SK-N-DZ (cell line): ENCODE measurements around the gene POLR2E.

Experiments
- DNase-seq: peaks from one replicate; pipeline ENCODE4 v3.0.0-alpha.2; 2015; ENCODE audit warnings: low spot score

The POLR2E gene

GRCh38 chr19:1050989-1051788 is 44.0 kb downstream of the POLR2E start:
- DNase-seq, result no peak

GRCh38 chr19:1049800-1050199 is 45.4 kb downstream of the POLR2E start:
- DNase-seq, result peak; percentile 54

GRCh38 chr19:1049106-1049505 is 46.1 kb downstream of the POLR2E start:
- DNase-seq, result no peak

- no peak for DNase-seq
Measured at GRCh38 chr19:1047696-1048147, 47.5 kb downstream of the POLR2E start.

- no peak for DNase-seq
Measured at GRCh38 chr19:1046836-1047695, 48.1 kb downstream of the POLR2E start.

GRCh38 chr19:1046117-1046626 is 49.0 kb downstream of the POLR2E start:
- no peak for DNase-seq

- peak; percentile 61 for DNase-seq
Measured at GRCh38 chr19:1045247-1045603, 50.0 kb downstream of the POLR2E start.

- DNase-seq, result peak; percentile 59
Measured at GRCh38 chr19:1042689-1043511, 52.3 kb downstream of the POLR2E start.

GRCh38 chr19:1041835-1042685 is 53.1 kb downstream of the POLR2E start:
- DNase-seq, result peak; percentile 77

GRCh38 chr19:1041272-1041834 is 53.8 kb downstream of the POLR2E start:
- no peak for DNase-seq

- peak; percentile 96 for DNase-seq
Measured at GRCh38 chr19:1040476-1041271, 54.5 kb downstream of the POLR2E start.

GRCh38 chr19:1039646-1040475 is 55.3 kb downstream of the POLR2E start, which contains the start of gene ABCA7:
TSS of gene ABCA7 (plus strand) at chr19:1040107. CDS start at chr19:1041362, 1,255 bp downstream.
- peak; percentile 97 for DNase-seq

- DNase-seq, result no peak
Measured at GRCh38 chr19:1038978-1039645, 56.1 kb downstream of the POLR2E start.

- no peak for DNase-seq
Measured at GRCh38 chr19:1037621-1038064, 57.5 kb downstream of the POLR2E start.
